Astrocyte (in vitro differentiated cells and primary cell): ENCODE measurements around the gene SCAF8.

Experiments
- CTCF ChIP-seq: IDR thresholded peaks from 2 replicates; pipeline ENCODE4 v1.5.1; 2011; ENCODE audit warnings: low read depth, mild to moderate bottlenecking, inconsistent platforms, low read length, moderate library complexity; ENCODE audit not compliant: insufficient read depth
- EZH2 ChIP-seq: IDR thresholded peaks from 2 replicates; pipeline ENCODE4 v1.6.1; 2012; ENCODE audit warnings: mild to moderate bottlenecking, low read length, inconsistent platforms; ENCODE audit not compliant: insufficient read depth

GRCh38 chr6:154821638-154822037 is 88.4 kb downstream of the SCAF8 start:
- no peak for TF ChIP-seq CTCF
- no peak for TF ChIP-seq EZH2
